Endothelial cell (in vitro differentiated cells): ENCODE results near the gene LETM1. TPM values are rescaled to one million over a fixed set of nuclear protein-coding genes. Genes with fewer than 3 reads are reported as not detected.

Source experiments
- DNase-seq: peaks from one replicate; pipeline ENCODE4 v3.0.0; 2021; ENCODE audit warnings: low spot score
- H3K27ac Mint-ChIP-seq: one replicate; pipeline ENCODE4 v1.8.0; 2021; ENCODE audit warnings: mixed read lengths, inconsistent platforms; ENCODE audit not compliant: unreplicated experiment
- H3K27me3 Mint-ChIP-seq: one replicate; pipeline ENCODE4 v1.8.0; 2021; ENCODE audit warnings: mild to moderate bottlenecking, moderate library complexity, mixed read lengths, inconsistent platforms; ENCODE audit not compliant: unreplicated experiment
- H3K36me3 Mint-ChIP-seq: one replicate; pipeline ENCODE4 v1.8.0; 2021; ENCODE audit warnings: mild to moderate bottlenecking, low read depth, mixed read lengths, inconsistent platforms; ENCODE audit not compliant: unreplicated experiment
- H3K4me1 Mint-ChIP-seq: one replicate; pipeline ENCODE4 v1.8.0; 2021; ENCODE audit warnings: mild to moderate bottlenecking, mixed read lengths, inconsistent platforms; ENCODE audit not compliant: unreplicated experiment
- H3K4me3 Mint-ChIP-seq: one replicate; pipeline ENCODE4 v1.8.0; 2021; ENCODE audit warnings: mild to moderate bottlenecking, mixed read lengths, inconsistent platforms; ENCODE audit not compliant: unreplicated experiment
- H3K9me3 Mint-ChIP-seq: one replicate; pipeline ENCODE4 v1.8.0; 2021; ENCODE audit warnings: mixed read lengths, inconsistent platforms; ENCODE audit not compliant: unreplicated experiment
- CTCF ChIP-seq: fragments of 200-600 bp; sonication (generic); IDR thresholded peaks from one replicate; pipeline ENCODE4 v1.5.0; 2021; ENCODE audit warnings: antibody characterized with exemption; ENCODE audit not compliant: unreplicated experiment
- total RNA-seq: library from RNA; stranded (reverse); fragmentation: NEBNext Ultra II Directional; extraction: Animal tissue kit (Norgen Biotek cat#: 25700); gene quantifications from one replicate; pipeline ENCODE4 v1.2.1, GENCODE V29; 2021; ENCODE audit not compliant: unreplicated experiment

The LETM1 gene
- total RNA-seq, 1 donor from 2014 or later, result 37.1 TPM

- Mint-ChIP-seq H3K4me3 (no peak overlapping the region), H3K27ac (no peak overlapping the region), H3K36me3 (peaks cover 3% of the 10 kb centered on the region), H3K9me3 (no peaks in the 10 kb centered on the region), H3K4me1 (no peaks in the 10 kb centered on the region), H3K27me3 (peaks cover 5% of the 10 kb centered on the region)
- no peak for DNase-seq
- no peak for TF ChIP-seq CTCF
Observed at GRCh38 chr4:1802151-1802715, 53.7 kb downstream of the LETM1 start.

- H3K27me3 Mint-ChIP-seq, result peaks cover 10% of the 10 kb centered on the region
- H3K4me3 Mint-ChIP-seq, result no peak overlapping the region
- DNase-seq, result no peak
- peaks cover 3% of the 10 kb centered on the region for H3K36me3 Mint-ChIP-seq
- H3K4me1 Mint-ChIP-seq, result no peaks in the 10 kb centered on the region
- H3K27ac Mint-ChIP-seq, result no peak overlapping the region
- no peaks in the 10 kb centered on the region for H3K9me3 Mint-ChIP-seq
- no peak for TF ChIP-seq CTCF
Observed at GRCh38 chr4:1801286-1801958, 54.5 kb downstream of the LETM1 start.

GRCh38 chr4:1800805-1801204 lies 55.2 kb downstream of the LETM1 start:
- H3K9me3 Mint-ChIP-seq, result no peaks in the 10 kb centered on the region
- no peak for DNase-seq
- H3K36me3 Mint-ChIP-seq, result peaks cover 3% of the 10 kb centered on the region
- no peaks in the 10 kb centered on the region for H3K4me1 Mint-ChIP-seq
- peaks cover 12% of the 10 kb centered on the region for H3K27me3 Mint-ChIP-seq
- no peak for TF ChIP-seq CTCF
- H3K4me3 Mint-ChIP-seq, result no peak overlapping the region
- no peak overlapping the region for H3K27ac Mint-ChIP-seq

GRCh38 chr4:1799387-1800375 lies 56.3 kb downstream of the LETM1 start:
- H3K9me3 Mint-ChIP-seq, result no peaks in the 10 kb centered on the region
- no peak for DNase-seq
- peaks cover 3% of the 10 kb centered on the region for H3K36me3 Mint-ChIP-seq
- H3K27ac Mint-ChIP-seq, result no peak overlapping the region
- H3K27me3 Mint-ChIP-seq, result peaks cover 11% of the 10 kb centered on the region
- TF ChIP-seq CTCF, result no peak
- H3K4me3 Mint-ChIP-seq, result no peak overlapping the region
- H3K4me1 Mint-ChIP-seq, result no peaks in the 10 kb centered on the region
